HG03196 (cell line): Measurements from ENCODE around the gene HHLA2.
A peak's percentile ranks its signal among the peaks of the same experiment; 100 is the strongest.
"Not testable (repeated sequence)": the region's sequence is repeated elsewhere in the genome, so short reads cannot be mapped to it uniquely, and the experiment has no call there.

ENCODE experiments used
- ATAC-seq: cut with Tn5 transposase; IDR thresholded peaks from one replicate; pipeline ENCODE4 v1.9.1; 2021; ENCODE audit not compliant: unreplicated experiment

The HHLA2 gene

DNA sequence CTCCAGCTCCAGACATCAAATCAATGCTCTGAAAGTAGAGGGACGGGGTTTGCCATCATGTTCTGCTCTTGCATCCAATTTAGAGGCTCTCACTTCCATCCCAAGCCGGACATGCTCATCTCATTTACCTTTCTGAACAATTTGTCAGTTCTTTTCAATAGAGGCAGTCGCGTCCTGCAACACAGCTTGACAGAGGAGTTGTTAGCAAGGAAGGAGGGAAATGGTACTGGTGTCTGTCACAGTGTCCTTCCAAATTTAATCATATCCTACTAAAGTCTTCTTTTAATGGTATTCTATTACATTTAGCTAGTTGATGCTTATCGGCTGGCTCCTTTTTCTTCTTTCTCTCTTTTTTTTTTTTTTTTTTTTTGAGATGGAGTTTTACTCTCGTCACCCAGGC, 45.6 kb downstream of the HHLA2 start:
- ATAC-seq = no peak

DNA sequence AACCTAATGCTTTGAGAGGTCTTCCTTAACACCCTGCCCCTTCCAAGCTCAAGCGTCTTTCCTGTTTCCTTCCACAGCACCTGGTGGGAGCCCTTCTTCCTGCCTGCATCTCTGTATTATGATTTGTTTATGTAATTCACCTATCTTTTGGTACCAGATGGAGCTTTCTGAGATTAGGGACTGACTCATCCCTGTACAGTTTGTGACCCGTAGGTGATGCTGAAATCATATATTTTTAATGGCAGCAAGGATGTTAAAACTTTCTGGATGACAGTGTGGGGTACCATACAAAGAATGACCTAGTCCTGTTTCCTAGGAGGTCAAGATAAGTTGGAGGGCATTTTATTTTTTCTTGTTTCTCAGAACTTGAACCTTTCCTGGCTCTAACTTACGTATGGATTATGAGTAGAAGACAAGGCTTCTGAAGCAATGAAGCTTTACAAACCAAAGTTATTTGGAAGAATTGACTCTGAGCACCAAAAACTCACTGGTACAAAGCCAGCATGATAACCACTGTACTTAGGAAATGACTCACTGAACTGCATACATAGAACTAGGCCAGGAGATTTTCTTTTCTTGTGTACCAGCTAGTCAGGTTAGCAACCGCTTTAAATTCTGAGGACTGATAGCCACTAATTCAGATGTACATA, 46.6 kb downstream of the HHLA2 start:
- ATAC-seq = peak; percentile 58

DNA sequence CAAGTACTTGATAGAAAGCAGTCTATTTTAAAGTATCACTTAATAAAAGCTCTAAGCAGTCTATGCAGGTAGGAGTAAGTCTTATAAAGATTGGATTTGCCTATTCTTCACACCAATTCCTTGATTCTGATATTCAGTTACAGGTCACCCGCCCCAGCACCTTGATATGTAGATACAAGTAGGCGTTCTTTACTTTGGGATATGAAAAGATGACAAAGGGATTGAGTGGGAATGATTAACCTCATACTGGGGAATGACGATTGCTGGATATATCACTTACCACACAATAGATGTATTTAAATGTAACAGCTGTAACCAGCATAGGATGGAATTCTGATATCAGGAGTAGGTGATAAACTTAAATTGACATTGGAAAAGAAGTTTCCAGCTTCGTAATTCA, 47.1 kb downstream of the HHLA2 start:
- ATAC-seq = no peak

DNA sequence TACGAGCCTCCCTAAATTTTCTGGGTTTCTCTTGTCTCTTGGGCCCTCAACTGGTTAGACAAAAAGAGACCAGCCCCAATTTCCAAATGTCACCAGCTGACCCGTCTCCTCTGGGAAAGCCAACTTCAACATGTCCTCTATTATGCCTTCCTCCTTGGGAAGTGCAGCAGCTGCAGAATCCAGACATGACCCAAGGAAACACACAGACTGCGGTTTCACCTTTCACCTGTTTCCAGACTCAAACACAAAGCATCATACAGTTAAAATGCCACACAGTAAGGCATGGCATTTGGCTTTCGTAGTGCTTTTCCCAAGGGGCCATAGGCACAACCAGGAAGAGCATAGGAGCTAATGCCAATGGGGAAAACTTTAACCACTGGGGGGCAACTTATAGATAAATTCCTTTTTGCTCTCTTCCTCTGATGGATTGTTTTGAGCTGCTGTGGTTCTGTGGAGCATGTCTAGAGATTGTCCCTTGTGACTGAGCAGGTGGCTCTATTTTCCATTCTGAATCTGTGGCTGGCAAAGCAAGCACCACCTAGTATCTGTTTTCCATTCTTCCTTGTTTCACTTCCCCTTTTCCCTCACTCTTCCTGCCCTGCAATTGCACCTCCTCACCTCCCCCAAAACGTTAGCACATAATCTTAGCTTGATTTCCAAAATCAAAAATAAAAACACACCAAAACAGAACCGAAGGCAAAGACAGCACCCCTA, 49.3 kb downstream of the HHLA2 start:
- no peak for ATAC-seq

DNA sequence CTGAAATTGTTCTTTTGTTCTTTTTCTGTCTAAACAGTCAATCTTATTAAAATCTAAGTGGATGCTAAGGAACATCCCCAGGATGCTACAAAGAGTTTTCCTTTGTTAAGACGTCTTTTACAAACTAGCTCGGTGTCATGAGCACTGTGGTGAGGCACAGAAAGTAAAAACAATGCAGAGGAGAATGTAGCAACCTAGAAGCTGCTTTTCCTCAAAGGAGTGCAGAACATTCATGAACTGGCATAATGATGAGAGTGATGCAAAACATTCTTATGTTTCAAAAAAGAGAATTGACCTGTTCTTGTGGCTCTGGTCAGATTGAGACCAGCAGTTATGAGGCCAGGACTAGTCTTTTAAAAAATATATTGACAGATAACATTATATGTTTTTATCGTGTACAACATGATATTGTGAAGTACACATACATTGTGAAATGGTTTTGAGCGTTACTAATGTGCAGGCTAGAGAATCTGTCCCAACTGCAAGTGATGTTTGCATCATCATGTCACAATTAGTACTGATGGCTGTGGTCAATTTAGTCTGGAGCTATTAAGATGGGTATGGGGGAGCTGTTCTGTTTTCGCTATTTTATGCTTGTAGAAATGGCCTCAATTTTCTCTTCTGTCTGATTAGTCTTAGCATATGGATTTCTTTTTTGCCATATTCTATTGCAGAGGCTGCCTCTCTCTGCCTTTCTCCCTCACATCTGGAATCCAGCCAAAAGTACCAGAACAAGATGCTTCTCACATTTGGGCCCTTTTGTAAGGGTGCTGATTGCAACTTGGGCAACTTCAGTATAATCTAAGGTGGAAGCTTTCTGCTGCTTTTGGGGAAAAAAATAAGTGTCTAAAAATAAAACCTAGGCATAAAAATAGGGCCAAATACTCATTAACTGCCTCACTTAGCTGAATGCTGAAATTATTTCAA, 50.2 kb downstream of the HHLA2 start:
- ATAC-seq = no peak

DNA sequence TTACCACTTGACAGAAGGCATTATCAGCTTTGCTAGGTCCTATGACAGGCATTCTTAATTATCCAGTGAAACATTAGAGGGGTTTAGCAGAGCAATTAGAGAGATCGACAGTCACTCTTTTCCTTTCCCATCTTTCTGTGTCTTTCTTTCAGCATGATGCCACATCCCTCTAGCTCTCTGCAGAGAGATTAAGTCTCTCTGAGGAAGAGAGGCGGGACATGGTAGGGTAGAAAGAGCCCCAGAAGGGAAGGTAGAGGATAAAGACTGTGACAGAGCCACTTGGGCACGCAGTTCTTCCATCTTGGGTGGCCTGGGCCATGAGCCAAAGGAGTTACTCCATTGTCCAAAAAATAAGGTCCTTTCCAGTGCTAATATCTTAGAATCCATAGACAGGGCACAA, 55.8 kb downstream of the HHLA2 start:
- ATAC-seq = no peak

DNA sequence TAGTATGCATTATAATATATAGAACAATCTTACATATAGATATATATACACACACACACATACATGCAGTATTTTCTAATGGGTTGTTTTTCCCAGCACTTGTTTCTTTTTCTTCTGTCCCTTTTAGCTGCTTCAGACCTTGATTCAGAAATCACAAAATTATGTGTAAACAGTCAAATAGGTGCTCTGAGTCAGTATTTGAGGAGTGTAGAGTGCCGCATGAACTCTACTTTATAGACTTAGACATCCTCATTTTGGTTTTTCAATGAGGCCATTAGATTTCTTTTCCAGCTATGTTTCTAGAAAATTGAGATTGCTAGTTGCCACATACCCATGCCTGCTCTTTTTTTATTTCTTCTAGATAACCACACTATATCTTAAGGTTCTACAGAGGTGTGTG, 58.2 kb downstream of the HHLA2 start:
- ATAC-seq = no peak

DNA sequence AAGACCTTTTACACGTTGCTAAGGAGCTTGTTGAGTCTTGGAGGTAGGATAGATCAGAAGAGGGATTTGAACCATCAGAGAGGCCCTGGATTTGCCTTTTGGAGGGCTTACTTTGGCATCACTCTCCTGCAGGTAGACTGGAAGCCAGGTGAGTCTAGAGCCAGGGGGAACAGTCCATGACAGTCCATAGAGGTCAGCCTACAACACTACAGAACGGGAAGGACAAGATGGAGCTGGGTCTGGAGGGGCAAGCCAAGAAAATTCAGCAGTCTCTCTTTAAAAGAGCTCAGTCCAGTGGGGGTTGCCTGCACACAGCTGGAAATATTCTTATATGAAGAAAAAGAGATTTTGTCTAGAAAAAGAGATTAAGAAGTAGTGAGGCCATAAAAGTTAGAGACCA, 60.7 kb downstream of the HHLA2 start:
- ATAC-seq = no peak

DNA sequence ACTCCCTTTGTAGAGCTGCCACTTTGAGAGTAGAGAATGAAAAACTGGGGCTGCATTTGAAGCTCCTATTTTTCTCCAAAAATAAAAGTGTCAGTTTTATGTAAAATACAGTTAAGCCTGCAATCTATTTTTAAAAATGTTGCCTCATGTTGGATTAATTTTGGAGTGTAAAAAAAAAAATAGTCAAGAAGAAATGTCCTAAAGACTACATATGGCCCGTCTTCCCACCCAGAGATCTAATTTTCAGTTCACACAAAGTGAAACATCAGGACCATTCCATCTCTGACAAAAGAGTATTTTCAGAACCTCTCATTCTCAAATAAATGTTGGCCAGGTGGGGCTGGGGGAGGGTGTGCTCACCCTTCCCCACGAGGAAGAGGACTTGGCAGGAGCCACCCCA, 62.7 kb downstream of the HHLA2 start:
- no peak for ATAC-seq

DNA sequence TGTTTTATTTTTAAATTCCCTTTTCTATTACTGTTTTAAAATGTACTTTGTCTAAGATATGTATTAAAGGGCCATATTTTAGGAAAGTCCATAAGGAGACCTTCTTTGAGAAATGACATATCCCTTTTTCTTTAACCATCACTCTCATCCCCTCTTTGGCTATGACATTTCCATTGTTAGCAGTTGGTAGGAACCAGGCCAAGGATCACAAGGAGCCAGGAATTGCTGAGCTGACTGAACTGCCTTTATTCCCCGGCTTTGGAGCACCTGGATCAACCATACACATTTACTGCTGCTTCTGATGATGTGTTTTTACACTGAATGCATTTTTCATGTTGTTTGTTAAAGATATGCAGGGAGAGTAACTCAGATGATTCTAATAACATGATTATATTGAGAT, 79.7 kb downstream of the HHLA2 start:
- no peak for ATAC-seq

DNA sequence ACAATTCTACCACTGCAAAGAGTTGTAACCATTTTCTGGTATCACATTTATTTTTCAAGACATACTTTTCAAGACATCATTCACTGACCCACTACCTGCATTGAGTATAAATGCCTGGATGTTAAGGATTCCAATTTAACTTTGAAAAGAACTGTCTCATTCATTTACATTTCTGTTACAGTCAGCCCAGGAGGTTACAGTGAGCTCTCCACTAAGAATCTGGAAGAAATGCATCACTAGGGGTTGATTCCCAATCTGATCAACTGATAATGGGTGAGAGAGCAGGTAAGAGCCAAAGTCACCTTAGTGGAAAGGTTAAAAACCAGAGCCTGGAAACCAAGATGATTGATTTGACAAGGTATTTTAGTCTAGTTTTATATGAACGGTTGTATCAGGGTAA, 81.0 kb downstream of the HHLA2 start:
- ATAC-seq = no peak

DNA sequence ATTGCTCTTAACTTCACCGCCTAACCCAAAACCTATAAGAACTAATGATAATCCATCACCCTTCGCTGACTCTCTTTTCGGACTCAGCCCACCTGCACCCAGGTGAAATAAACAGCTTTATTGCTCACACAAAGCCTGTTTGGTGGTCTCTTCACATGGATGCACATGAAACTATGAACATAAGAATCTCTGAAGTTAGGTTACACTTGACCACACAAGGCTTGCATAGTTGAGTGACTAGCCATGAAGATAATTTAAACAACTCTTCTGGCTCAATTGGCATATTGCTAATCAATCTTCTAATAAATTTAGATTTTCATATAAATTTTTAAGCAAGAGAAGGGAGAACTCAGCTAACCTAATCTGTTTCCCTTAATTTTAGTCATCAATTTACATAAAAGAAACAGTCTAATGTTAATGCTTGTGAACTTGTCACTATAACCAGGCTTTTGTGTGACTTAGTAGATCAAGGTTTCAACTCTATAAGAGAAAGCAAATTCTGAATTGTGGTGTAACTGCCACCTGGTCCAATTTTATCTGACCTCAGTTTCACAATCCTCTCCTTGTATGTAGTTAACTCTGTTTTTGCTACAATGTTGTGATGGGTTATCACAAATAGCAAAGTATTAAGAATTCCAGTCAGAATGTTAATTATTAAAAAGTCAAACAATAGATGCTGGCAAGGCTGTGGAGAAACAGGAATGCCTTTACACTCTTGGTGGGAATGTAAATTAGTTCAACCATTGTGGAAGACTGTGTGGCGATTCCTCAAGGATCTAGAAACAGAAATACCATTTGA, 82.0 kb downstream of the HHLA2 start:
- no peak for ATAC-seq

DNA sequence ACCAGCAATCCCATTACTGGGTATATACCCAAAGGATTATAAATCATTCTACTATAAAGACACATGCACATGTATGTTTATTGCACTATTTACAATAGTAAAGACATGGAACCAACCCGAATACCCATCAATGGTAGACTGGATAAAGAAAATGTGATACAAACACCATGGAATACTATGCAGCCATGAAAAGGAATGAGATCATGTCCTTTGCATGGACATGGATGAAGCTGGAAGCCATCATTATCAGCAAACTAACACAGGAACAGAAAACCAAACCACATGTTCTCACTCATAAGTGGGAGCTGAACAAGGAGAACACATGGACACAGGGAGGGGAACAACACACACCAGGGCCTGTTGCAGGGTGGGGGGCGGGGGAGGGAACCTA, 82.6 kb downstream of the HHLA2 start:
- not testable (repeated sequence) for ATAC-seq

DNA sequence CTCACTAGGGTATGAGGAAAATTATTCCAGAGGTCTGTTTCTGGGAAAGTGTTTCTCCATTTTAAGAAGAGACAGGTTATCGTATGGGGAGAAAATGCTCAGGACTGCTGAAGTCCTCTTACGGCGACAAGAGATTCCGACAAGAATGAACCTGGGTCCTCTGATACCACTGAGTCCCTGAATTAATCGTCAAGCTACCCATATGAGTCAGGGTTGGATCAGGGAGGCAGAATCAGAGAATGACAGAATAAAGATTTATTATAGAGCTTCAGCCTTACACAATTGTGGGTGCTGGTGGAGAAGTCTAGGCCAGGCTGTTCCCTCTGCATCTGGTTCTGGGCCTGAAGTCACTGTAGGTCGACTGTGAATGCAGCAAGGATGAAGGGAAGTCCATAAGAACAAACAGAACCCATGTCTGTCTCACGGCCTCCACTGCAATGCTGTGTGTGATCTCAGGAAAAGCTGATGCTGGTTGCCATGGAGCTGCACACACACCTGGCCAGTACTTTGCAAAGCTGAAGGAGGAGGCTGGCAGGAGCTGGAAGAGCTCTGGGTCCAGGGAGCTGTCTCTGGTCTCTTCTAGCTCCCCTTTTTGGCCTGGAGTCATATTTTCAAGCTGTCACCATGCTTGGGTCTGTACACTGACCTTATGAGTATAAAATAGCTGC, 83.9 kb downstream of the HHLA2 start:
- ATAC-seq = no peak

DNA sequence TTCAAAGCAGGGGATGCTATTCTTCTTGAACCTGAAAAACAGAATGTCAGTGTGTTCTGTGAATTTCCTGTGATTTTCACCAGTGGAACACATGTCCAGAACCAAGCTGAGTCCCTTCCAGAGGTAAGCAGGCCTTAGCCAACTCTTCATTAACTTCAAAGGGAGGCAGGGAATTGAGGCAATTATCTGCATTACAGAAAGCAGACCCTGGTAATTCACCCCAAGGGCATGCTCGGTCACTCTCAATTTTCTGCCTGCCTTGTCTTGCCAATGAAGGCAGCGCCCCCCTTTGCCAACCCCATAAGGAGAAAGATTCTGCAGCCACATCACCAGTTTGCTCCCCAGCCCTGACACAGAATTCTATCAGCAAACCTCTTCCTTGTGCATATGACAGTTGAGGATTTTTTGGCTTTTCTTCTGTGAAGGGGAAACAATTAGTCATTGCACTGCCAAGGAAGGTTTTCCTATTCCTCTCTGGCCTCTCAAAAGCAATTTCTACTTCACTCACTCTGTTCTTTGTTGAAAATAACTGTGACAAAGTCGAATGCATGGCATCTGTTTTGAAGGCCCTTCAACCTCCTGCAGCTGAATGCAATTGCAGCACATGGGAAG, 85.3 kb downstream of the HHLA2 start:
- no peak for ATAC-seq

DNA sequence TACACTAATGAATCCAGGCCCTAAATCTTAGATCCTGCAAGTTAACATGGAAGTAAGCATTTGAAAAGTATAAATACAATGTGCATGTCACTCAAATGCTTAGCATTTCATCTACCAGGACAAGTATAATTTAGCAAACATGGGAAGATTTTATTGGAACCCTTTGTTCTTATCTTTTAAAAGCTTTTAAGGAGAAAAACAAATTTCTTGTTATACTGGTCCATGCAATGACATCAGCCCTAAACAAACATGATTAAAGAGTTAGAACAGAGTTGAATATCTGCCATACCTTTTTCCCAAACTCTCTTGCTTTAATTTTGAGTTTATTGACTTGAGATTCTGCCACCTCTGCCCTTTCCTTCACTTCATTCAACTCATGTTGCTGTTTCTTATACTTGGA, 87.0 kb downstream of the HHLA2 start:
- ATAC-seq = no peak

DNA sequence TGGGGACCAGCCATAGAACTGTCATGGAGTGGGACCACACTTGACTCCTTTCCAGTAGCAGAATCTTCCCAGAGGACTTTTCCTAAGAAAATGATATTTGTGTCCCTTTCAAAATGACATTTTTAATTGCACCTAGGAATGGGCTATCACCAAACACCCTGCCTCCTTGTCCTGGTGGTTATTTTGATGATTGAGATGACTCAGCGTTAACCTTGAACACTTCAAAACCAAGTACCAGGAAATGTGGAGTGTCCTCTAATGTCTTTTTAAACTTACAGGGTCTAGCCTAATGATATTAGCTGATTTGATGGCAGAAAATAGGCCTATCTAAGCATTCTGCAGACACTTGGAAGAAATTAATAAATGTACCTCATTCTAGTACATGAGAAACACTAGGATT, 90.7 kb downstream of the HHLA2 start:
- ATAC-seq = no peak

DNA sequence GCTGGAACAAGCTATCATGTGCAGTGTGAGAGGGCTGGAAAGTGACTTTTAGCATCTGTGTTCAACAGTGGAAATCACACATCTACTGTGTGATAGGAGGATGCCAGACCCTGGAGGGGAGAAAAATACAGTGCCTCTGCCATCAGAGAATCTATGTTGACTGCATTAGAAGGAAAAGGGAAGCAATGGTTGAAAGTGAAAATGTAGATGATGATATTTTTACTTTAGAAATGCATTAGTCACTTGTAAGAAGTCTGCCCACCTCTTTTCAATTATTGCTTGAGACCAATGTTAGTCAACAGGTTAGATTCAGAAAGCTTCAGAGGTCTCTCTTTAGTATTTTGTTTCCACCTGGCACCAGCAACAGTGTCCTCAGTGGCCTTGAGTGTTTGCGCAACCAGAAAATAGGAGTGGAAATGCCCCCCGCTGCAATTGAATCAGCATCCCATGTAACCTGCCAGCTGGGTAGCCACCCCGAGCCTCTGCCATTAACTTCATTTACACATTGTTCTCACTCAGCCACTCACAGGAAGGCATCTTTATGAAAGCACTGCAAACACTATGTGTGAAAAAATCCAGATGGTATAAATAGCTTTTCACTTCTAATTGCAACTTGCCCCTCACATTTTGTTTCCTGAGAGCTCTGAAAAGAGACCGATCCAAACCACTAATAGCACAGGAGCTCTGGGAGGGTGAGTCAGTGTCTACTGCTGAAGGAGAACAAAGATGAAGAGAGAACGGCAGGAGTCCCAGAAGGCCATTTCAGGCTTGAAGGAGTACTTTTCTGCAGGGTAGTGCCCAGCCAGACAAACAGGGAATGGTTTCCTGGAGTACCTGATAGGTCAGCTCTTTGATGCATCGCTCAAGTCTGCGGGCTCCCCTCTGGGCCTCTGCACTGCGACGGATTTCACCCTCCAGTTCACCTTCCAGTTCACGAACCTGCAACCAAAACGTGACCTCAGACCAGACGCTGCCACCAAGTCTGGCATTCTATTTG, 92.1 kb downstream of the HHLA2 start:
- peak; percentile 66 for ATAC-seq

DNA sequence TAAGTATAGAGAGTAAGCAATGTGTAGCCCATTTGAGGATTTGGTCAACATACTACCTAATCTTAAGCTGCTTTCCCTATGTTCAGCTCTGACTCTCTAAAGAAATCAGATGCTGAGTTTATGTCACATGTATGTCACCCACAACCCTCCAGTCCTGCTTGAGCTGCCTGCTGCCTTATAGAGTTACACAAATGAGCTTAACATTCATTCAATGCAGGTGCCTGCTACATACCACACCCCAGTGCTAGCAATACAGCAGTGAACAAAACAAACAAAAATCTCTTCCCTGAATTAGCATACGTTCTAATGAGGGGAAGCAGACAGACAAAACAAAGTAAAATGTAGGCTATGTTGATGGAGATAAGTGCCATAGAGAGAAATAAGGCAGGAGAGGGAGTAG, 93.0 kb downstream of the HHLA2 start:
- ATAC-seq = no peak
